GM12872 (cell line): ENCODE data around the gene EPHA3.

Experiments used
- TF ChIP-seq, protein P1 (sequence below): IDR thresholded peaks from 3 replicates; pipeline ENCODE4 v1.5.1; 2011; ENCODE audit warnings: low read depth, mild to moderate bottlenecking, low read length, moderate library complexity; ENCODE audit not compliant: insufficient read depth

The EPHA3 gene

DNA sequence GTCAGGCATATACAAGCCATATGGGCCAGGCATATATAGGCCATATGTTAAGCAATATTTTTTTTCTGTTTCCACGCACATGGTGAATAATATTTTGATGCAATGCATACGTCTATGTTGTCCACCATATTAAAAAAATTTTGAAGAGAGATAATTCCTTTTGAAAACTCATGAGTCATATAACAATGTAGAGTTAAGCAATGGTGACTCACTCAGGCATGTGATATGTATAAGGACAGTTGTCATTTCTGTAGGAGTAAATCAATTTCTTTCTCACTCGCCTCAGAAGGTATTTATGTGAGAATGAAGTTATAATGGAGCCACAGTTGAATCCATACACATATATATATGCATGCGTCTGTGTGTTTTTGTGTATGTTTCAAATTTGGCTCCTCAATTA, 272.6 kb downstream of the EPHA3 start:
- TF ChIP-seq, protein P1, sequence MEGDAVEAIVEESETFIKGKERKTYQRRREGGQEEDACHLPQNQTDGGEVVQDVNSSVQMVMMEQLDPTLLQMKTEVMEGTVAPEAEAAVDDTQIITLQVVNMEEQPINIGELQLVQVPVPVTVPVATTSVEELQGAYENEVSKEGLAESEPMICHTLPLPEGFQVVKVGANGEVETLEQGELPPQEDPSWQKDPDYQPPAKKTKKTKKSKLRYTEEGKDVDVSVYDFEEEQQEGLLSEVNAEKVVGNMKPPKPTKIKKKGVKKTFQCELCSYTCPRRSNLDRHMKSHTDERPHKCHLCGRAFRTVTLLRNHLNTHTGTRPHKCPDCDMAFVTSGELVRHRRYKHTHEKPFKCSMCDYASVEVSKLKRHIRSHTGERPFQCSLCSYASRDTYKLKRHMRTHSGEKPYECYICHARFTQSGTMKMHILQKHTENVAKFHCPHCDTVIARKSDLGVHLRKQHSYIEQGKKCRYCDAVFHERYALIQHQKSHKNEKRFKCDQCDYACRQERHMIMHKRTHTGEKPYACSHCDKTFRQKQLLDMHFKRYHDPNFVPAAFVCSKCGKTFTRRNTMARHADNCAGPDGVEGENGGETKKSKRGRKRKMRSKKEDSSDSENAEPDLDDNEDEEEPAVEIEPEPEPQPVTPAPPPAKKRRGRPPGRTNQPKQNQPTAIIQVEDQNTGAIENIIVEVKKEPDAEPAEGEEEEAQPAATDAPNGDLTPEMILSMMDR = no peak

DNA sequence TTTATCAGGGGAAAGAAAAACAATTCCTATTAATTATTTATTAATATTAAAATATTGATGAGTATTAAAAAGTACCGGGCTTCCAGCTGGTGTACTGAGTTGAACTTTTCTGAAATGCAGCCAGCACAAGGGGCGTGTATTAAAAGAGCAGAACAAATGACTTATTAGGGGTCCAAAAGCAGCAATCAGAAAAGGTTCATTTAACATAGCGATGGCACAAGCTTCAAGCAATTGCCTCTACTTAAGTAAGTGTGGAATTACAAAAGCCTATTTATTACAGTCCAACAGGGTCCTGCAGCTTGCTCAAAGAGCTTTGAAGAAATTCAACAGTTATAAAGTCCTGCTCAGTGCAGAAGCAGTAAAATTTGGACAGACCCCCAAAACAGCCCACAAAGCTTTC, 285.6 kb downstream of the EPHA3 start:
- TF ChIP-seq, protein P1 = no peak

DNA sequence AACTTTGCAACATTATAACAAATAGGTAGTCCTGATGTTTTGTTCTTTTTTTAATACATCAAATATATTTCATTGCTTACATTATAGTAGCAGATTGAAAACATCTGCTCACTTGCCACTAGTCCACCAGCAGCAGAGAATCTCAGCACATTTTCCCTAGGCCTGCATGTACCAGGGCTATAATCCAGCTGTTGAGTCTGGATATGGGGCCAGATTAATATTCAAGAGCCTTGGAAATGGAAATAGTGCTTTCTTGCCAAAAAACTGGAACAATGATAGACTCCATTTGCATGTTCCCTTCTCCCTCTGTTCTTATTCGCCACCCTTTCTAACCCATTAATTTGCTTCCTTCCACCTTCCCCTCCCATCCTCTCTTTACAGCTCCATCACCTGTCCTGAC, 288.0 kb downstream of the EPHA3 start:
- TF ChIP-seq, protein P1 = no peak

DNA sequence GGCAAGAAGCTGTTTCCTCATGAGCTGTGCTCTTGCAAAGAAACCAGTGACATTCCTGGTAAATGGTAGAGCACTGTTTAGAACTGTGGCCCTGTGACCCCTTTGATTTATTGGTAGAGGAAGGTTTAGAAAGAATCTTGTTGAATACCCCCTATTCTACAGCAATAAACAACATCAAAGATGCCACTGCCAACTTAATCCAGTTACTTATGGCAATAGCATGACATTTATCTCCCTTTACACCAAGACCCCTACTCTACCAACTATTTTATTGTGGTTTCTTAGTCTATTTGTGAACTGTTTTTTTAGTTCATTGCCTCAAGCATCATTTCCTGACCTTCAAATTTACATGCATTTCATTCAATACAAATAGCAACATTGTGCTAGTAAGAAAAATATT, 288.6 kb downstream of the EPHA3 start:
- TF ChIP-seq, protein P1 = no peak

DNA sequence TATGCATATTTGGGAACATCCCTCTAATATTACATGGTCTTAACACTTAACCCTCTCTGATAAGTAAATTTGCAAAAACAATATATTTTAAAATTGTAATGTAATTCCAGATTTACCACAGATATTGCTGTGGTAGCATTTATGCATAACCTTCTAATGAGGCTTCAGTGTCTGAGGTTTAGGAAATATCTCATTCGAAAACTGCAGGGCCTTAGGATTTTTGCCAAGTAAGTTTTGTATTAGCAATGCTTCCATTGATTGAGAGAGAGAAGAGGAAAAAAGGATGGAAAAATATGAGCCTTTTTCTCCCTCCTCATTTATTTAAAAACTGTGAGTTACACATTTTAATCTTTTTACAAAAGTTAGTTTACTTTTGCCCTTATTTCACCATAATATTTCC, 294.6 kb downstream of the EPHA3 start:
- TF ChIP-seq, protein P1 = no peak

DNA sequence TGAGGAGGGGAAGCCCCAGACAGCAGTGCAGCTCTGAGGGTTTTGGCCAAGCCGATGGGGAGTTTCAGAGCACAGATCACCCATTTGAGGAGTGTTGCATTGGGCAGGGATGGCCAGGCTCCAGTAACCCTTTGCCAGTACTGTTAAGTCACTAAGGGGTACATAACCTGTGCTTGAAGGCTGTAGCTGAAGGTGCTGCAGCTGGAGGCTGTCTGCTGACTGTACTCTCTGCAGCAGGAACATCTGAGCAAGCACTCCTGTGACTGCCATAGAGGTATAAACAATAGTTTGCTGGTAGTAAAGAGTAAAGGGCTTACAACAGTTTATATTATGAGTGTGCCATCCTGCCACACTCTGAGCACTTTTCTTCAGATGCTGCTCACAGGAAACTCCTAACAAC, 297.8 kb downstream of the EPHA3 start:
- TF ChIP-seq, protein P1 = no peak

DNA sequence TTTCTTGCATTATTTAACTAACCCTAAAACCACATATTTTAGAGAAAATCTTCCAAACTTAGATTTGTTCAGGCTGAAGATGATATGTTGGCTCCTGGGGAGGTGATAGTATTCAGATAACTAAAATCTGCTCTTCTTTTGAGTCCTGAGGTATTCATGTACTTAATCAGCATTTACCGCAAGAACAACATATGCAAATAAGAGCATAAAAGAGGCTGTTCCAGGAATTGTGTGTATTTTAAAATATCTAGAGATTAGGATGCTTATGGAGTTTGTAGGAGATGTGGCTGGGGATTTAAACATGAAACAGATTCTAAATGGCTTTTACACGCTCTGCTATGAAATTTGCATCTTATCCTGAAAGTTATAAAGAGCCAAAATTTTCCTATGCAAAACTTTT, 298.2 kb downstream of the EPHA3 start:
- TF ChIP-seq, protein P1 = no peak

DNA sequence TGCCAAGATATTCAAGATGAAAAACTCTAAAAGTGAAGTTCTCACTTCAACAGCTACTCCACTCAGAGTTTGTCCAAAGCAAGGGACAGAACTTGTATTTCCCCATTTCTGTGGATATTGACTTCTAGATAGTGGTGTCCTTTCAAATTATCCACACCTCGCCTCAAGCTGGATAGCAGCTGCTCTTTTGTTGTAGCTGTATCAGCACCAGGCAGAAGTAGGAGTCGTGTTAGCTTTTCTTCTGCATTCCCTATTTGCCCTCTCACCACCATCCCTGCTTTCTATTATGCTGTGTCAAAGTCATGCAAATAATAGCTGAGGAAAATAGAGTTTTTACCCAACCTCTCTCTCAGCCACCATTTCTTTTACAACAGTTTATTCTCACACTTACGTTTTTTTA, 303.8 kb downstream of the EPHA3 start:
- TF ChIP-seq, protein P1 = no peak
